ENCODE measurements around the gene NR2F1-AS1.

DNA sequence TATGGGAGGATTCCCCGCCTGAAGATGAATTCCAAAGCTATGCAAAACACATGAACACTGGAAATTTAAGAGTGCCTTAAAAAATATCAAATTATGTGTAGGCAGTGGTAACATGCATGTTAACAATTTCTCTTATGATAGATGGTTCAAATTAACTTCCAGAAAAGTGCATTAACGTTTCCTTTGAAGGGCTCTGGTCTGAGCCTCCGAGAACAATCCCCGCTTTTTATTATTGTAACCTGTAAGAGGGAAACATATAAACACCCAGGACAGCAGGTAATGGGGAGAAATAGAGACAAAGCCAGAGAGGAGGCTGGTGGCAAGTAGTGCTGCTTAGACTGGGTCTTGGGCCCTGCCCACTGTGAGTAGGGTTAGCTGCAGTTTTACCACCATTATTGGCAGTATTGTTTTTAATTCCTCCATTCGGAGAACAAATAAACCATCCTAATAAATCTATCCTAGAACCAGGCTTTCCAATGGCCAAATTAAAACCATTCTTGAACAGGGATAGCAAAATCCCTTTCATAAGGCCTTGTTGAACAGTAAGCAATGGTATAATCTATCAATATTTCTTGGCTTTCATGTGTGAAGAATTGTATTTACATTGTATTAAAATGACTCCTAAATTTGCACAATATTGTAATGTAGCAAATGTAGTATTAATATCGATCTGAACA lies 8.3 kb upstream of the NR2F1-AS1 start:
- TF ChIP-seq POLR2A (IDR thresholded peaks at IDR 0.05), result no peak
- TF ChIP-seq, protein P1, sequence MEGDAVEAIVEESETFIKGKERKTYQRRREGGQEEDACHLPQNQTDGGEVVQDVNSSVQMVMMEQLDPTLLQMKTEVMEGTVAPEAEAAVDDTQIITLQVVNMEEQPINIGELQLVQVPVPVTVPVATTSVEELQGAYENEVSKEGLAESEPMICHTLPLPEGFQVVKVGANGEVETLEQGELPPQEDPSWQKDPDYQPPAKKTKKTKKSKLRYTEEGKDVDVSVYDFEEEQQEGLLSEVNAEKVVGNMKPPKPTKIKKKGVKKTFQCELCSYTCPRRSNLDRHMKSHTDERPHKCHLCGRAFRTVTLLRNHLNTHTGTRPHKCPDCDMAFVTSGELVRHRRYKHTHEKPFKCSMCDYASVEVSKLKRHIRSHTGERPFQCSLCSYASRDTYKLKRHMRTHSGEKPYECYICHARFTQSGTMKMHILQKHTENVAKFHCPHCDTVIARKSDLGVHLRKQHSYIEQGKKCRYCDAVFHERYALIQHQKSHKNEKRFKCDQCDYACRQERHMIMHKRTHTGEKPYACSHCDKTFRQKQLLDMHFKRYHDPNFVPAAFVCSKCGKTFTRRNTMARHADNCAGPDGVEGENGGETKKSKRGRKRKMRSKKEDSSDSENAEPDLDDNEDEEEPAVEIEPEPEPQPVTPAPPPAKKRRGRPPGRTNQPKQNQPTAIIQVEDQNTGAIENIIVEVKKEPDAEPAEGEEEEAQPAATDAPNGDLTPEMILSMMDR (IDR thresholded peaks at IDR 0.05 in 4 of 5, conservative IDR thresholded peaks at IDR 0.05 in 1 of 5), result no peak

Data from gastrocnemius medialis (tissue), 4 donors.